IMR-90 (cell line): ENCODE results near the gene GTPBP4.

Experiments
- CEBPB ChIP-seq: IDR thresholded peaks from 2 replicates; pipeline ENCODE4 v1.6.1; 2012; ENCODE audit warnings: low read depth, low read length, improper control_type of control experiment
- CTCF ChIP-seq: conservative IDR thresholded peaks from 2 replicates; pipeline ENCODE4 v1.5.1; 2012; ENCODE audit warnings: mild to moderate bottlenecking, low read depth, low read length, improper control_type of control experiment
- ELK1 ChIP-seq: fragments of 150-350 bp; IDR thresholded peaks from 2 replicates; pipeline ENCODE4 v1.6.1; 2016; ENCODE audit warnings: low read depth, mild to moderate bottlenecking, low read length, moderate library complexity, borderline replicate concordance
- FOS ChIP-seq: fragments of 150-350 bp; IDR thresholded peaks from 2 replicates; pipeline ENCODE4 v1.6.1; 2016; ENCODE audit warnings: low read depth, low read length
- MAFK ChIP-seq: IDR thresholded peaks from 2 replicates; pipeline ENCODE4 v1.6.1; 2012; ENCODE audit warnings: low read depth, low read length, improper control_type of control experiment
- MAZ ChIP-seq: IDR thresholded peaks from 2 replicates; pipeline ENCODE4 v1.6.1; 2012; ENCODE audit warnings: low read depth, mild to moderate bottlenecking, low read length, improper control_type of control experiment, moderate library complexity, borderline replicate concordance
- MXI1 ChIP-seq: IDR thresholded peaks from 2 replicates; pipeline ENCODE4 v1.6.1; 2012; ENCODE audit warnings: low read depth, mild to moderate bottlenecking, low read length, moderate library complexity, borderline replicate concordance
- POLR2A ChIP-seq: IDR thresholded peaks from 2 replicates; pipeline ENCODE4 v1.6.1; 2012; ENCODE audit warnings: mild to moderate bottlenecking, low read depth, low read length
- RAD21 ChIP-seq: IDR thresholded peaks from 2 replicates; pipeline ENCODE4 v1.6.1; 2012; ENCODE audit warnings: low read length, improper control_type of control experiment
- RCOR1 ChIP-seq: IDR thresholded peaks from 2 replicates; pipeline ENCODE4 v1.6.1; 2012; ENCODE audit warnings: mild to moderate bottlenecking, low read length, improper control_type of control experiment; ENCODE audit not compliant: insufficient replicate concordance
- RFX5 ChIP-seq: IDR thresholded peaks from 2 replicates; pipeline ENCODE4 v1.8.0; 2012; ENCODE audit warnings: low read depth, mild to moderate bottlenecking, low read length, moderate library complexity
- SMC3 ChIP-seq: fragments of 150-350 bp; IDR thresholded peaks from 2 replicates; pipeline ENCODE4 v1.6.1; 2016; ENCODE audit warnings: low read depth, mild to moderate bottlenecking, antibody characterized with exemption, low read length, moderate library complexity
- USF2 ChIP-seq: fragments of 150-350 bp; IDR thresholded peaks from 2 replicates; pipeline ENCODE4 v1.6.1; 2017; ENCODE audit warnings: mild to moderate bottlenecking, antibody characterized with exemption, low read length, low read depth

GRCh38 chr10:1047937-1048336 lies 59.7 kb downstream of the GTPBP4 start:
- TF ChIP-seq CTCF = no peak
- no peak for TF ChIP-seq POLR2A
- no peak for TF ChIP-seq USF2
- no peak for TF ChIP-seq RAD21
- no peak for TF ChIP-seq MXI1
- TF ChIP-seq RFX5 = no peak
- no peak for TF ChIP-seq RCOR1
- TF ChIP-seq SMC3 = no peak
- no peak for TF ChIP-seq FOS
- no peak for TF ChIP-seq MAZ
- no peak for TF ChIP-seq CEBPB
- TF ChIP-seq ELK1 = no peak
- no peak for TF ChIP-seq MAFK
